ENCODE measurements around the gene E2F4.

Gene E2F4

DNA sequence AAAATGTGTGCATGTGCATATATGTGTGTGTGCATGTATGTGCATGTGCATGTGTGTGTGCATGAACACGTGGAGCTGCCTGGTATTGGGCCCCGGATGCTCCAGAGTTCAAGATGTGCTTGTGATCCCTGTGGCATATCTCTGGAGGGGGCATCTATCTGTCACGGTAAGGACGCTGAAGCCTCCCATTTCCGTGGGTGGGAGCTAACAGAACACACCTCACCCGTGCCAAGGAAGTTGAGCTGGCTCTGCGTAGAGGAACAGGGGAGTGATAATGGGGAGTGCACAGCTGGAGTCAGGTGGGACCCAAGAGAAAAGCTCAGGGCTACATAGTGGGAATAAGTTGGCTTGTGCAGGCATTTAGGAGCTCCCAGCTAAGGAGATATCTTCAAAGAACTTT, 19.7 kb downstream of the E2F4 start:
- no peak for DNase-seq

DNA sequence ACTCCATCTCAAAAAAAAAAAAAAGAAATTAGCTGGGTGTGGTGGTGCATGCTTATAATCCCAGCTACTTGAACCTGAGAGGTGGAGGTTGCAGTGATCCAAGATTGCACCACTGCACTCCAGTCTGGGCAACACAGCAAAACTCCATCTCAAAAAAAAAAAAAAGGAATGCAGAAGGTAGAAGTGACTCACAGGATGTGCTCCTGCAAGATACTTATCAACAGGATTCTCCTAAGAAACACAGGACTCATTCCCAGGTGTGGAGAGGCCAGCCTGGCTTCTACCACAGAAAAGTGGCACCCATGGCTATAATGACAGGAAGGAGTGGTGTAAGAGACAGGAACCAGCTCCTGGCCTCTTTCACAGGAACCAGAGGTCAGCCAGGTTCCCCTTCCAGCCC, 20.8 kb downstream of the E2F4 start:
- DNase-seq, result no peak

DNA sequence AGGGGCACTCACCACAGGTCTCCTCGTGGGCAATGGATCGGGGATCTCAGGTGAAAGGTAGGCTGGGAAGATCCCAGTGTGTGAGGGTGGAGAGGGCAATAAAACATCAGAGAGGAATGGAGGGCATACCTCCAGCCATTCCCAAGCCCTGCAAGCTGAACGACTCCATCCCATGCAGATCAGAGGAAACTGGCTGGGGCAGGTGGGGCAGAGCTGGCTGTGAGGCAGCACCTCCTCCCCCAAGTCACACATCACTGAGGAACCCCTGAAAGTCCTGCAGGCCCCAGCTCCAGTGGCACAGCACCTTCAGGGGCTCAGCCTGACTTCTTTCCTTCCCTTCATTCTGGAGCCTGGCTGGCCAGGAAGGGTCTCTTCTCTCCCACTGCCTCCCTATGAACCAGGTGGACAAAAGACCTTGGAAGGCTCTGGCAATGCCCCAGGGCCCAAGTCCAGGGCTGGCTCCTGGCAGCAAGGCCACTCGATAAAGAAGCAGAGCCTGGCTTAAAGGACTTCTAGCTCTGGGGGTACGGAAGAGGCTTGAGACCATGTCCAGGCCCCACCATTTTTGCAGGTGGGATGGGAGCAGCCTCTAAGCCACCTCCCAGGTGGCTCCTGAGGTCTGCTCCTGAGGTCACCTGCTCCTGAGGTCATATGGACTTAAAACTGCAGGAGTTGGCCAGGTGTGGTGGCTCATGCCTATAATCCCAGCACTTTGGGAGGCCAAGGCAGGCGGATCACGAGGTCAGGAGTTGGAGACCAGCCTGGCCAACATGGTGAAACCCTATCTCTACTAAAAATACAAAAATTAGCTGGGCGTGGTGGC, 21.5 kb downstream of the E2F4 start:
- no peak for DNase-seq

DNA sequence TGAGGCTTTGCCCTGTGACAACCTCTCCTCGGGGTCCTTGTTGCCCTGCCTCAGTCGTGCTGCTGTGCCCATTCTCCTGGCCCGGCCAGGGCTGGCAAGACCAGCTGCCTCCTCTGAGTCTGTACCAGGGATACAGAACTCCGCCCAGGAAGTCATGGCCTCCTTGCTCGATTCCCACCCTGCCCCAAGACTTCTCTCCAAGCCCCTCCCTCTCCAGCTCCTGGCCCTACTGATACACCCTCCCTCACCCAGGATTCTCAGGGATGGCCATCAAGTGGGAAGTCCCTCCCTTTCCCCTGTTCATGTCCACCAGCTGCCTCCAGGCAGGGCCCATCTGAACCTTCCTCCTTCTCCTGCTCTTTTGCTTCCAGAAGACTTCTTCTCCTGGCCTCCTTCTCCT, 23.8 kb downstream of the E2F4 start:
- DNase-seq, result no peak

DNA sequence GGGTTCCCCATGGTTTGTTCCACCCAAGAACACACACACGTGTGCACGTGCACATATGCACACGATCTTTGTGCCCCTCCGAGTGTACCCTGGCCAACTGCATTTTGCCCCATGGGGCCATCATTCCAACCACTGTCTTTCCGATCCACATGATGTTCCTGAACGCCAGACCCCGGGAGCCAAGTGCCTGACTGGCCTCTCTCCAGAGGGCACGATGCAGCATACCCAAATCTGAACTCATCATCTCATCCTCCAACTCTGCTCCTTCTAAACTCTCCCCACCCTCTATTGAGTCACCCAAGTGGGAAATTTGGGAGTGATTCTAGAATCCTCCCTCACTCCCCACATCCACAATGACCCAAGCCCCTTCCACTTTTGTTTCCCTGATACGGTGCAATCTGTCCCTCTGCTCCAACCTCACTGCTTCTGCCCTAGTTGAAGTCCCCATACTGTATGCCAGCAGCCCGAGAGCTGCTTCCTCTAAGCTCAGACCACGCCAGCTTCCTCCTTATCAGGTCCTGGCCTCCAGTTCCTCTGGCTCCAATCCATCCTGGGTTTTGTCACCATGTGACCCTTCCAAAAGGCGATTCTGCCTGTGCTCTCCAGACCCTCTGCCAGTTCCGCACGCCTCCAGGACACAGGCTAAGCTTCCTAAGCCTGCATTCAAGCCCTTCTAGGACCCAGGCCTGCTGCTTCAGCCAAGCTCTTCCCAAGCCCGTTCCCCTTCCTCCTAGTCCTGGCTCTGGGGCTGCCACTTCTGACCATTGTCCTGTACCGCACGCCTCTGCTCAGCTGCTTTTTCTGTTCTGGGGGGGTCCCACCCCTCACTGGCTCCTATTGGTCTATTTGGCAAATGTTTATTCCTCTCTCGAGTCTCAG, 24.9 kb downstream of the E2F4 start:
- no peak for DNase-seq

DNA sequence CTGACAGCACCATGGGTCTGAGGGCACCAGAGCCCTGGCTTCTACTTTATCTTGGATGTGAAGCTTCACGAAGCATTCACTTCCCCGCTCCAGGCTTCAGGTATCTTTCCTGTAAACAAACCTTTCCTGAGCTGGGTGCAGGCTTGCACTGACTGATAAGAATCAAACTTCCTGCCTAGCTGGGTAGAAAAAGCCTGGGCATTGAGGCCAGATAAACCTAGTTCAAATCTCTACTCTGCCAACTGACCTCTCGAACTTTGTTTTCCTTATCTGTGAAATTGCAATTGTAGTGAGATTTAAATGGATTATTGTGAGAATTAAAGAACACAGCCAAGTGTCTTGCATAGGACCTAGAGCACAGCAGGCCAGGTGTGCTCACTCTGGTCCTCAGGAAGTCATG, 32.0 kb downstream of the E2F4 start:
- no peak for DNase-seq

DNA sequence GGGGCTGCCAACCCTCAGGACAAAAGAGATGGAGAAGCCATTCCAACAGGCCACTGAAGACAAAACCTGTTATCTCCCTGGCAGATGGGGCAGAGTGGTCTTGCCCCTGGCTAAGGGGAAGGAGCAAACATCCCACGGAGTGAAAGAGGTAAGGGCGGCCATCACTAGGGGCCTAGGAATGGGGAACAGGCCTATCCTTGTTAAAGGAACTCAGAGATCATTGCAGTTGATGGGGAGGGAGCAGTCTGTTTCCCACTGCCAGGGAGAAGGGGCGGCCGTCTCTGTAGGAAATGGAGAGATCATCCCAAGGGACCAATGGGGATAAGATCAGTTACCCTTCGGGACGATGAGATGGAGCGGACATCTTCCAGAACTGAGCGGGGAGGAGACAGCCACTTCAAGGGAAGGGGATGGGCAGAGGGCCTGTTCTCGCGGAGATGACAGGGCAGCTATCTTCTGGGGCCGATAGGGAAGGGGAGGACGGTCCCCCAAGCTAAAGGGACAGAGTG, 34.4 kb downstream of the E2F4 start:
- no peak for DNase-seq

DNA sequence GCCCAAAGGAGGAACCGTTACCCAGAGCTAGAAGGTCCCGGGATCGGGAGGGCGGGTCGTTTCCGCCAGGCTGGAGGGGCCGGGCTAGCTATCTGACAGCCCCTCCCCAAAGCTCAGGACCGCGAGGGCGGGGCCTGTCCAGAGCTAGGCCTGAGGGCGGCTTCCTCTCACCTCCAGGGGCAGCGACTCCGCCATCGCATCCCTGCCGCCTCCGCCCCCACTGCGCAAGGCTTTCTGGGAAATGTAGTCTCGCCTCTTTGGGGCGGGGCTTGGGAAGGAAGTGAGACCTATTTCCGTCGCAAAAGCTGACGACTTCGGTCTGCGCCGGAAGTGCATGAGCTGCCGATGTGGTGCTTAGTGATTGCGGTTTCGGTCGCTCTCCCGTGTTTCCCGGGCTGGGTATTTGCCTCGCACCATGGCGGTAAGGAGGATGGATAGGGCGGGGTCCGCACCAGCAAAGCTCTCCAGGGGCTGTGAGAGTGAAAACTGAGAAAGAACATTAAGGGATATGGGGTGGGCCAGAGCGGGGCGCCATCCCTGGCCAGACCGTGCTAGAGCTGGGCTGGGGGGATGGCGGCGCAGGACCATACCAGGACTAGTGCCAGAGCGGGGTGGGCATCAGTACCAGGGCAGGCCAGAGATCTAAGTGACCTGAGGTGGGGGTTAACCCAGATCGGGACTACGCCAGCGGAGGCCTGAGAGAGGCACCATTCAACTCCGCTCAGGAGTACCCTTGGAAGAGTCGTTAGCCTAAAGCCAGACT, 35.0 kb downstream of the E2F4 start, which contains the start of gene TMEM208:
Gene TMEM208 (plus strand): TSS at position 327 of the 763 bp plus-strand sequence. CDS start 89 bp downstream, at position 416.
- peak; percentile 98 to 99 for DNase-seq

DNA sequence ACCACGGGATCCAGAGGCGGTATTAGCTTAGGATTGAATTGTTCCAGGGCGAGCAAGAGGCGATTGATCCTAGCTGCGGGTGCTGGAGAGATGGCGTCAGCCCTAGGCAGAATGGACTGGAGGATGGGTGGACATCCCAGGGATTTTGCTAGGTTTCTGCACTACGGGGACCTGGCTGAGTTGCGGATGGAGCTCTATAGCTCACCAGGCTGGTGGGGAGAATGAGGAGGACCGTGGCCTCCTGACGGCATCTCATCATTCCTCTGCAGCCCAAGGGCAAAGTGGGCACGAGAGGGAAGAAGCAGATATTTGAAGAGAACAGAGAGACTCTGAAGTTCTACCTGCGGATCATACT, 35.6 kb downstream of the E2F4 start:
- DNase-seq, result no peak

DNA sequence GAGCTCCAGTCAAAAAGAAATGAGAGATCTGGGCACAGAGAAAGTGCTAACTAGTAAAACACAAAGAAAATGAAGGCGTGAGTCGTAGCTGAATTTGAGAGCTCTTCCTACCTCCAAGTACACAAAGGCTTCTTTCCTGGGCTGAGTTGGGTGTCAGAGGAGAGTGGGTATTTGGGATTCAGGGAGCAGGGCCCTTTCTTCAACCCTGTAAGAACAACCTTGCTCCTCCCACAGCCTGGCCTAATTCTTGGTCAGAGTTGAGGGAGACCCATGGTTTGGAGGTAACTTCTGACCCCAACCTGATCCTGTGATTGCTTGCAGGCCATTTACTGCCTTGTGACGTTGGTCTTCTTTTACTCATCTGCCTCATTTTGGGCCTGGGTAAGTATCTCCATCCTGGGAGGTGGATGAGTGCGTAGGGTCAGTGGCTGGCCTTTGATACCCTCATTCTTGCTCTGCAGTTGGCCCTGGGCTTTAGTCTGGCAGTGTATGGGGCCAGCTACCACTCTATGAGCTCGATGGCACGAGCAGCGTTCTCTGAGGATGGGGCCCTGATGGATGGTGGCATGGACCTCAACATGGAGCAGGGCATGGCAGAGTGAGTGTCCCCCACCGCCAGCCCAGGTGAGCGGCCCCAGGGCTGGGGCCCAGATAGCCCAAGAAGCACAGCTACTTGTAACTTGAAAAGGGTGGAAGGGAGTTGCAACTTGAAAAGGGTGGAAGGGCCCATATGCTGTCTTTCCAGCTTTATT, 36.3 kb downstream of the E2F4 start:
- DNase-seq, result no peak

DNA sequence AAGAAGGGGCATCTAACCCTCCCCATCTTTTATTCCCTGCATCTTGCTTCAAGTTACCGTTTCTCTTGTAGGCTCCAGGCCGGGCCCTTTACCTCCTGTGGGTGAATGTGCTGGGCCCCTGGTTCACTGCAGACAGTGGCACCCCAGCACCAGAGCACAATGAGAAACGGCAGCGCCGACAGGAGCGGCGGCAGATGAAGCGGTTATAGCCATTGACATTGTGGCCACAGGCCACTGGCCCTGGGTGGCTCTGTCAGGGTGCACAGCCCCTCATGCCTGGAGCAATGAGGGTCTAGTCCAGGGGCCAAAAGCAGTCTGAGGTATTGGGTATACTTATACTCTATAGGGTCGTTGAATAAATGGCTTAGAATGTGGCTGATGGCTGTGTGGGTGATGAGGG, 37.0 kb downstream of the E2F4 start:
- DNase-seq, result no peak

DNA sequence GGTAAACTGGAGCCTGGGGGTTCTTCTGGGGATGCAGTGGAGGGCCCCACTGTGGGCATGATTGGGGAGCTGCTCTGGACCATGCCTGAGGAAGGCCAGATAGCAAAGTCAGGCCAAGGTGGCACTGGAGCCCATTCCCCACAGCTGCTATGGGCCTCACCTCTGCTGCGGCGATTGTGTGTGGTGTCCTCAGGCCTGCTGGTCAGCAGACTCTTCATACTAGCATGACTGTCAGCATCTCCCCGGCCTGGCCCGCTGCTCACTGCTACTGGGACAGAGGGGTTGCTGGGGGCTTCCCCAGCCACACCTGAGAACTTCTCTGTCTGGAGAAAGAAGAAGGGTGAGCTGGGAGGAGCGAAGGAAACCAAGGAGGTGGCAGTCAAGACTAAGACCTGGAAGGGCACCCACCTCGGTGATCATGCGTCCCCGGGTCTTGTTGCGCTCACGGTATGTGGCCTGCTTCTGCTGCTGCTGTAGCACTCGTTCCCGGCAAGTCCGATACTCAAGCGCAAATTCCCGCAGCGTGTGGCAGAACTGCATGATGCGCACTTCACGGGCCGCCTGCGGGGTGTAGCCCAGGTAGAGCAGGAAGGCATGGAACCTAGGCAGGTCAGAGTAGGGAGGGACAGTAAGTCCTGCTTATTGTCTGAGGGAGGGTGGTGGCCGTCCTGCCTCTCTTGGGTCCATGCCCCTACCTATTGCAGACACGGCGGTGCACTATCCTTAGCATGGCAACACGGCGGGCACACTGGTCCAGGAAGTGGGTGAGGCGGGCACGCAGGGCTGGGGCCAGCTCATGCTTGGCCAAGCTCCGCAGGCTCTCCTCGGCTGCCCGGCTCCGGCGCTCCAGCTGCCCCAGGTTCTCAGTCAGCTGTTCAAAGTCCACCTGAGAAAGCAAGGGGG, 38.2 kb downstream of the E2F4 start:
- DNase-seq, result no peak

DNA sequence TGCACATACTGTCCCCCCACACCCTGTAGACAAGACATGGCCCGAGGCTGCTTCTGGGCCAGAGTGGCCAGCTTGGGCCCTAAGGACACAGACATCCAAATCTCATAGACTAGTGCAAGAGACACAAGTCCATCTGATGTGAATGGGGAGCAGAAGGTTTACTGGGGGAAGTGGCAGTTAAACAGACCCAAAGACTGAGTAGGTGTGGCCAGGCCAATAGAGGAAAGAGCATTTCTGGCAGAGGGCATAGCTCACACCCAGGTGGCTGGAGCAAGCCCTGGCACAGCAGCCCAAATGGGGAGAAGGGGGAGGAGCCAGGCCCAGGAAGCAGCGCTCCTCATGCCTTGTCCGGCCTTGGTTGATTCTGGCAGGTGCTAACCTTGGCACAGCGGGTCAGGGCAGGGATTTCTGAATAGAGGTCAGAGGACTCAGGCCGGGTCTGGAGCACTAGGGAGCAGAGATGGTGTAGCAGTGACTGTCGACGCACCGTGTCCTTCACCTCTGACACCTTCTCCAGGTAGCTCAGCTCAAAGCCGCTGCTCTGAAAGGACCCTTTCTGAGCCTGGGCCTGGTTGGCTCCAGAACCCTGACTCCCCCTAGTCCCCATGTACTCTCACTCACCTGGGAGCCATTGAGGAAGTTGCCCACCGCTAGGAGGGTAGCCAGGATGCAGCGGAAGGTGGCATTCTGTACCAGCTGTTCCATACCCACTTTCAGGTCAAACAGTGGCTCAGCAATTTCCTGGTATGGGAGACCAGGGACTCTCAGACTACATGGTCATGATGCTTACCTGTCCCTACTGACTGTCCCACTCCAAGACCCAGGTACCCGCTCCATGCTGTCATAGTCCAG, 39.1 kb downstream of the E2F4 start:
- no peak for DNase-seq

DNA sequence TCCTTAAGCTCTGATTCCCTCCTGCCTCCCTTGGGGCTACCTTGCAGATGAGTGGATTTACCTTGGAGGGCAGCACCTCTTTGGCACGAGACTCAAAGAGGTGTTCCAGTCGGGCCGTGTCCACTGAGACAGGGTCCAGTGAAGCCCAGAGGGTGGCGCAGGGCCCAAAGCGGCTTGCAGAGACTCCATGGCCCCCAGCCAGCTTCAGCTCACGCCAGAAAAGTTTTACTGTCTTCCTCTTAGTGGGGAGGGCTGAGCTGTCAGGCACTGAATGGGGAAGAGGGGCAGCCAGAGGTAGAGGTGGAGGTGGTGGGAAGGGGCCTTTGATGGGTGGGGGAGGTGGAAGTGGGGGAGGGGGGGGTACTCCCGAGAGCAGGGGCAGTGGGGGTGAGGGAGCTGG, 41.6 kb downstream of the E2F4 start:
- DNase-seq, result no peak

DNA sequence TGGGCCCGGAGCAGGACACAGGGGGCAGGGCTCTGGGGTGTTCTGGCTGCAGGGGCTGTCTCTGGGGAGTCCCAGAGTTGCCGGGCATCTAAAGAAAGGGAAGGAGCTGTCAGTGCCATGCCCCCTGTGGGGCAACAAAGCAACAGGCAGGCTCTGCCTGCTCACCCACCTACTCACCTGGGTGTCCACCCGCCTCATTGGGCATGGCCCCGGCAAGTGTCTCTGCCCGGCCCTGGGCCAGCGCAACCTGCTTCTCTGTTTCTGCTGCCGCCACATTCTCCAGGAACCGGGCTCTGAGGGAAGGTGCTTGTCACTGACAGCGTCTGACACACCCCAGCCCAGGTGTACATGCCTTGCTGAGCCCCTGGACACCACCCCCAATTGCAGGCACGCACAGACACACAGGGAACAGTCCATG, 42.2 kb downstream of the E2F4 start:
- no peak for DNase-seq

DNA sequence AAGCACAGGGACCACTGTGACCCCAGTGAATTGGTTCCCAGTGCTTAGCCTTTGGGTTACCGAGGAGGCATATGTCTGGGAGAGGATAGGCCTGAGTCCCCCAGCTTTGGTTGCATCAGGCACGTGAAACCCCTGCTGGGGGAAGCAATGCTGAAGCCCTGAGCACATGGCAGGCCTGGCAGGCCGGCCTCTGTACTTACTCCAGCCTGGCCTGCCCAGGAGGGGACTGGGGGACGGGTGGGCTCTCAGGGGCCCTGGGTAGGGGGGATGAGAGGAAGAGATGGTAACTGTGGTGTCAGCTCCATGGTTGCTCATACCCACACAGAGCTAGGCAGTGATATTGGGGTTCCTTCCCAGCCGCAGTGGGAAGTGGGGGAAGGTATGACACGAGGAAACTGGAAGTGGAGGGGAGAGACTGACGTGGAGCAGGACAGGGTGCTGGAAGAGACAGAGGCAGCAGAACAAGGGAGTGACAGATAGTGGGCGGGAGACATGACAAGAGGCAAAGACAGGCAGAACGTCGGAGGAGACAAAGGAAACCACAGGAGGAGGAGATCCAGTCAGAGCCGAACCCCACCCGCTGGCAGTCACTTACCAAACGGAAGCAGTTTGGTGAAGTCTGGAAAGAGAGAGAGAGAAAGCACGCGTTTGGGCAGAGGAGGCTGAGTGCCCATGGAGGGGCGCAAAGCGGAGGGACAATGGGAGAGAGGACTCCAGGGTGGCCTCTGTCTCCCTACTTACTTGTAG, 44.0 kb downstream of the E2F4 start:
- DNase-seq, result peak in 1 of 2 donors; percentile 61

DNA sequence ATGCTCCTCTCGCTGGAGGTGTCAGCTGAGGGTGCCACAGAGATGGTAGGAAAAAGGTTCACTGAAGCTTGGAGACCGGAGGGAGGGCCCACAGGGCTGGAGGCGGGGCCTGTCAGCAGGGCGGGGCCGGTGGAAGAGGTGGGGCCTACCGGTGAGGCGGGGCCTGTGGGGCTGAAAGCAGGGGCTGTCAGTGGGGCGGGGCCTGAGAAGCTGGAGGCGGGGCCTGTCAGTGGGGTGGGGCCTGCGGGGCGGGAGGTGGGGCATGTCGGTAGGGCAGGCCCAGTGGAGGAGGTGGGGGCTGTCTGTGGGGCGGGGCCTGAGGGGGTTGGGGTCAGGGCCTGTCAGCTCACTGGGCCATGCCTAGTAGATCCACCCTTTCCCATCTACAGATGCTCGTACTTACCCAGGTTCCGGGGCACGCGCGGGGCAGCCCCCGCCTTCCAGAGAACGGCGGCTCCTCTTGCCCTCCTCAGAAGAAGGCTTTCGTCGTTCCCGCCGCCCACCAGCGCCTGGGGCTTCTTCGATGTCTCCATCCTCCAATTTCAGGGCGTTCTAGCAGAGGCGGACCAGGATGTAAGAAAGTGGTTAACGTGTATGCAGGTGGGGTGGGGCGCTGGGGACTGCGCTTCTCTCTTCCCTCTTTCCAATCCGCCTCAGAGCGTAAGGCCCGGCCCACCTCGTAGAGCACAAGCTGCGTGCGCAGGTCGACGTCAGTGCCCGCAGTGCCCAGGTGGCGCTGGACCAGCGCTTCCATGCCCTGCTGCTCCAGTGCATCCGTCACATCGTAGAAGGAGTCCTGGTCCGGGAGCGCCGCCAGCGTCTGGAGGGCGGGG, 44.8 kb downstream of the E2F4 start:
- peak; percentile 81 to 83 for DNase-seq
